GM12874 (cell line): ENCODE data around the gene NIM1K.

Source experiments
- CTCF ChIP-seq: IDR thresholded peaks from 2 replicates; pipeline ENCODE4 v1.5.1; 2011; ENCODE audit warnings: low read depth, mild to moderate bottlenecking, control low read depth, low read length, moderate library complexity; ENCODE audit not compliant: insufficient read depth

The NIM1K gene

GRCh38 chr5:43312699-43313034 lies 120.6 kb downstream of the NIM1K start:
- no peak for TF ChIP-seq CTCF

GRCh38 chr5:43313035-43313853 lies 121.2 kb downstream of the NIM1K start, which contains the start of gene HMGCS1:
TSS of gene HMGCS1 (minus strand) at chr5:43313412. CDS start at chr5:43298965, 14,447 bp downstream.
- TF ChIP-seq CTCF = no peak

- no peak for TF ChIP-seq CTCF
These were observed 121.9 kb downstream of the NIM1K start for GRCh38 chr5:43313854-43314457.

GRCh38 chr5:43314724-43315123 lies 122.7 kb downstream of the NIM1K start:
- no peak for TF ChIP-seq CTCF

DNA sequence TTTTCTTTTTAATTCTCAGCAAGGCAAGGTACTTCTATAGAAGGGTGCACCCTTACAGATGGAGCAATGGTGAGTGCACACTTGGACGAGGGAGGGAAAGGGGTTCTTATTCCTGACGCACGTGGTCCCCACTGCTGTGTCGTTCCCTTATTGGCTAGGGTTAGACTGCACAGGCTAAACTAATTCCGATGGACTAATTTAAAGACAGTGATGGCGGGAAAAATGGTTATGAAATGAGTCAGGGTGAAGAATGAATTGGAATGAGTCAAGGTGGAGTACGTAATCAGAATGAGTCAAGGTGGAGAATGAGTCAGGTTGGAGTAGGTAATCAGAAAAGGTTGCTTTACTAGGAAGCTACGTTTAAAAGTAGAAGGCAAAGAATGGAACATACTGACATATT lies 123.2 kb downstream of the NIM1K start:
- no peak for TF ChIP-seq CTCF

- no peak for TF ChIP-seq CTCF
These were observed 123.7 kb downstream of the NIM1K start for GRCh38 chr5:43315682-43316081.

DNA sequence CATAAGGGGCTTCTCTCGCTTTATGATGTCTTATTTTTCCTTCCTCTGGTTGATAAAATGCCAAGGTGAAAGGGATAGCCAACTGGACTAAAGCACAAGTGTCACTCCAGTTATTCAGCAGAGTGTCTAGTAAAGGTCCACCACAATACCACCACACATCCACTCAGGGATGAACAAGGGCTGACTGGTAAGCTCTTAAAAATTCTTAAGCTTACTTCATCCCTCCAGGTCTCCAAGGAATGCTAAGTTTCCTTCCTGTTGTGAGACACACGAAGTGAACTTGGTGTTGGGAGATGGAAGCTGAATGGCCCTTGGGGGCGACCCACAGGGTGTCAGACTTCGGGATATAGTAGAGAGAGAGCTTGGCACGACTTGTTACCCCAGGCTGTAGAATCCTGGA lies 124.4 kb downstream of the NIM1K start:
- no peak for TF ChIP-seq CTCF
